ENCODE data around the gene GPSM3.

- no peak for TF ChIP-seq CTCF (IDR thresholded peaks at IDR 0.05; ENCODE audit: insufficient read depth, low read length)
- TF ChIP-seq GABPA (IDR thresholded peaks at IDR 0.05; ENCODE audit: low read depth), result no peak
- no peak for TF ChIP-seq REST (IDR thresholded peaks at IDR 0.05; ENCODE audit: insufficient replicate concordance, low read depth)
- no peak for TF ChIP-seq POLR2AphosphoS5 (IDR thresholded peaks at IDR 0.05; ENCODE audit: low read depth)
Observed at GRCh38 chr6:32171234-32171633, 21.2 kb downstream of the GPSM3 start.

All from HL-60 (cell line).